ENCODE data around the gene CC2D2B. TPM values are rescaled to one million over a fixed set of nuclear protein-coding genes. Genes with fewer than 3 reads are reported as not detected.

CC2D2B gene
- total and polyA plus RNA-seq, 3 donors from 2014 or later: 7.7 to 16.5 (median 15.4) TPM

GRCh38 chr10:96038476-96039387 is 131.0 kb downstream of the CC2D2B start:
- Histone ChIP-seq H3K4me3 (no peak overlapping the region), H3K27ac (no peak overlapping the region), H3K36me3 (ENCODE audit: low read depth, missing control alignments) (no peaks in the 10 kb centered on the region), H3K9me3 (no peaks in the 10 kb centered on the region), H3K27me3 (no peaks in the 10 kb centered on the region), H3K4me1 (no peaks in the 10 kb centered on the region)
- no peak for DNase-seq
- intact Hi-C loops (cut with DNase I; ENCODE audit: low total_unique reads): no loop called here
- no peak for TF ChIP-seq CTCF (IDR thresholded peaks at IDR 0.05)
- TF ChIP-seq POLR2A (IDR thresholded peaks at IDR 0.05): no peak
- 86 to 94% methylated on average over 4 of the region's 4 CpGs for WGBS, 2 donors

GRCh38 chr10:96041146-96041545 is 133.4 kb downstream of the CC2D2B start:
- DNase-seq: no peak
- Histone ChIP-seq H3K27me3 (no peaks in the 10 kb centered on the region), H3K4me3 (no peak overlapping the region), H3K27ac (no peak overlapping the region), H3K4me1 (peaks cover 10% of the 10 kb centered on the region), H3K9me3 (no peaks in the 10 kb centered on the region), H3K36me3 (ENCODE audit: low read depth, missing control alignments) (no peaks in the 10 kb centered on the region)
- TF ChIP-seq POLR2A (IDR thresholded peaks at IDR 0.05) (no peak), CTCF (IDR thresholded peaks at IDR 0.05) (no peak)
- intact Hi-C loops (cut with DNase I; ENCODE audit: low total_unique reads): no loop called here
- WGBS, 2 donors: 91 to 97% methylated on average over 6 to 11 of the region's 11 CpGs

- Histone ChIP-seq H3K27me3 (no peaks in the 10 kb centered on the region), H3K9me3 (no peaks in the 10 kb centered on the region), H3K27ac (peak within 1 kb of the TSS; percentile 92 to 93), H3K4me3 (peak within 1 kb of the TSS; percentile 78 to 89), H3K4me1 (peaks cover 10% of the 10 kb centered on the region), H3K36me3 (ENCODE audit: low read depth, missing control alignments) (no peaks in the 10 kb centered on the region)
- no peak for TF ChIP-seq POLR2A (IDR thresholded peaks at IDR 0.05)
- TF ChIP-seq CTCF (IDR thresholded peaks at IDR 0.05): peak in 1 of 3 experiments; percentile 18
- peak; percentile 92 for DNase-seq
- intact Hi-C loops (cut with DNase I; ENCODE audit: low total_unique reads): no loop called here
- 1 to 5% methylated on average over 13 to 77 of the region's 92 CpGs for WGBS, 2 donors
Measured at GRCh38 chr10:96043033-96043892, 135.5 kb downstream of the CC2D2B start, which contains the start of gene CCNJ. Gene CCNJ, plus strand, starts transcription at chr10:96043583. Its CDS starts 811 bp downstream, at chr10:96044394.

GRCh38 chr10:96043893-96044715 is 136.3 kb downstream of the CC2D2B start:
- DNase-seq: peak; percentile 67
- no peak for TF ChIP-seq CTCF (IDR thresholded peaks at IDR 0.05)
- no peak for TF ChIP-seq POLR2A (IDR thresholded peaks at IDR 0.05)
- 1 to 3% methylated on average over 20 to 55 of the region's 58 CpGs for whole genome bisulfite sequencing, 2 donors
- Histone ChIP-seq H3K9me3 (no peaks in the 10 kb centered on the region), H3K4me1 (peaks cover 10% of the 10 kb centered on the region), H3K27me3 (no peaks in the 10 kb centered on the region), H3K4me3 (peak overlapping the region; percentile 78 to 89), H3K27ac (peak overlapping the region; percentile 92 to 93), H3K36me3 (ENCODE audit: low read depth, missing control alignments) (no peaks in the 10 kb centered on the region)
- intact Hi-C loops (cut with DNase I; ENCODE audit: low total_unique reads): no loop called here
